NK-92 (cell line): ENCODE data around the gene C17orf78.
"Not testable (repeated sequence)": the region's sequence is repeated elsewhere in the genome, so short reads cannot be mapped to it uniquely, and the experiment has no call there.

Source experiments
- DNase-seq: peaks from one replicate; lab custom pipeline; 2025; ENCODE audit not compliant: unreplicated experiment; lab: John Stamatoyannopoulos, UW

Gene C17orf78

DNA sequence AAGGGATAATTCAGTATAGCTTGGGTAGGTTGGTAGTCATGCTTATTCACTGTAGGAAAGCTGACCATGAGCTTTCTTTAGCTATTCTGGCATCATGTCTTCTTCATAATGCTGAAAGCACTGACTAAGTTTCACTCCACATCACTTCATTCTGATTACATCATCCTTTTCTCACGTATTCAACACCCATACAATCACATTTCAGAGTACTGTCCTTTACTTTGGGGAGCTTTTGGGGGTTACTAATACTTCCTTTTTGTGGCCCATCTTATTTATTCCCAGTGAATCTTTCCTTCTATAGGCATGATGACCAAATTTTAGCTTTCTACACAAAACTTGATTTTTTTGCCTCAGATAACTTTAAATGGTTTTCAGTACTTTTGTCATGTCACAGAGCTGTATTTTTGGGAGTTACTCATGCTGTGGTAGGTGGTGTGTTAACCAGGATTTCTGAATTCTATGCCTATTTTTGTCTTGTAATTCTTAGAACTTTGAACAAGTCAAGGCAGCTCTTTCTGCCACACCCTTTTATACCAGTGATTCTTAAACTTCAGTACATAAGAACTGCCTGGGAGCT is 54.4 kb downstream of the C17orf78 start:
- DNase-seq = no peak

DNA sequence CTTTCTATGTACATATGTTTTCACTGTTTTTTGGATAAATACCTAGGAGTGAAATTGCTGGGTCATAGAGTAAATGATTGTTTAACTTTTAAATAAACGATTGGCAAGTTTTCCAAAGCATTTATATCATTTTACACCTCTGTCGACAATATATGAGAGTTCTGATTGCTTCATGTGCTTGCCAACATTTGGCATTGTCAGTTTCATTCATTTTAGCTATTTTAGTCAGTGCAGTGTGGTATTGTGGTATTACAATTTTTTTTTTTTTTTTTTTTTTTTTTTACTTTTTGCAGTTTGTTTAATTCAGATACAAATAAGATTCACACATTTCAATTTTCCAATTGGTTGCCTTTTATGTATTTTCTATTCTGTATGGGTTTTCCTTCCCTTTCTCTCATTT is 56.9 kb downstream of the C17orf78 start:
- DNase-seq = no peak

DNA sequence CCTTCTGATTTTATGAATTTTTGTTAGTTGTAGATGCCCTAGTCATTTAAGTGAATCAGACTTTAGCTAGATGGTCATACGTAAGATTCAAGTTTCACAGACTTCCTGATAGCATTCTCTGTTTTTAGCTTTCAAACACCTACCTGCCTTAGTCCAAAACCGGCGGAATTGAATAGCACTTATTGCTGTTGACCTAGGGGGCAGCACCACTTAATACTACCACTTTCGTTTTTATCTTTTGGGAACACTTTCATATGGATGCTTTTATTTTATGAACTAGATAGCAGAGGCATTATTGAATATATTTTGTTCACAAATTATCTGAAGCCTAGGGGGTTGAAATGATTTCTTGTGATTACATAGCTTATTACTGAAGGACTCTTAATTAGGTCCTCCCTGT is 62.4 kb downstream of the C17orf78 start:
- DNase-seq = no peak

DNA sequence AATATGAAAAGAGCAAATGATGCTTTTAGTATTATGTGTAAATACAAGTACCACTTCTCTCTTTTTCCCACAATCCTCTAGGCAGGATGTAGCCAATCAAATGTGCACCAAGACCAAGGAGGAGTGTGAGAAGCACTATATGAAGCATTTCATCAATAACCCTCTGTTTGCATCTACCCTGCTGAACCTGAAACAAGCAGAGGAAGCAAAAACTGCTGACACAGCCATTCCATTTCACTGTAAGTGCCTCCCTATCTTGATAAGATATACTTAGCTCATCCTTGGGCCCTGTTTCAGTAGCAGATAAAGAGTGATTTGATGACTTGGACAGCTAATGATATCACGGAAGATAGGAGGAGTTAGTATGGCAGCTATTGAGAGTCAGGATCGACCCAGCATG is 64.6 kb downstream of the C17orf78 start:
- DNase-seq = no peak

DNA sequence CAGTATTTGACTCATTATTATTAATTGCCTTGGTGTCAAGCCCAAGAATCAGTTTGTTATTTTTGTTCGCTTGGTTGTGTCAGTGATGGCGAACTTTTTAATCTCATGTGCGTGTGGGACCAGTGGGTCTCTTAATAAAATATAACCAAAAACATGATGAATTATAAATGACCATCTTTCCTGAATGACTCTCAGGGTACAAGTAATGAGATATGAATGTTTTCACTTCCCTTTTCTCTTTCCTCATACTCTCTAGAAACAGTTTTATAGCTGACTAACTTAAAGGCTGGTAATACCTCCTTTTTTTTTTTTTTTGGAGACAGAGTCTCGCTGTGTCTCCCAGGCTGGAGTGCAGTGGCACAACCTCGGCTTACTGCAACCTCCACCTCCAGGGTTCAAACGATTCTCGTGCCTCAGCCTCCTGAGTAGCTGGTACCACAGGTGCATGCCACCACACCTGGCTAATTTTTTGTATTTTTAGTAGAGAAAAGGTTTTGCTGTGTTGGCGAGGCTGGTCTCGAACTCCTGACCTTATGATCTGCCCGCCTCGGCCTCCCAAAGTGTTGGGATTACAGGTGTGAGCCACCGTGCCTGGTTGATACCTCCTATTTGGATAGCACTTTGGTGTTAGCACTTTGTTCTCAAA is 65.7 kb downstream of the C17orf78 start:
- DNase-seq = not testable (repeated sequence)
